ENCODE data around the gene PPP1R15B. TPM values are rescaled to one million over a fixed set of nuclear protein-coding genes. Genes with fewer than 3 reads are reported as not detected.

Gene PPP1R15B
- total and polyA plus RNA-seq, 2 experiments from 2014 or later = 34.0 to 77.0 TPM

- H3K36me3 ChIP-seq (replicated peaks; ENCODE audit: insufficient read depth, low read depth) = peaks cover 5% of the 10 kb centered on the region
- no peak for DNase-seq (ENCODE audit: low spot score)
- H3K9me2 ChIP-seq (replicated peaks; ENCODE audit: insufficient read depth) = no peaks in the 10 kb centered on the region
- H3K4me2 ChIP-seq = no peak overlapping the region
- no peaks in the 10 kb centered on the region for H3K27me3 ChIP-seq
- WGBS (ENCODE audit: low lambda C conversion rate, missing lambda C conversion rate) = 90% methylated on average over 6 of the region's 6 CpGs
- H4K20me1 ChIP-seq (ENCODE audit: insufficient read depth, poor library complexity, severe bottlenecking) = peaks cover 29% of the 10 kb centered on the region
- no peak overlapping the region for H3K27ac ChIP-seq
- H3K4me1 ChIP-seq (ENCODE audit: insufficient read depth) = peaks cover 11% of the 10 kb centered on the region
- peaks cover 31% of the 10 kb centered on the region for H3K79me2 ChIP-seq
- no peaks in the 10 kb centered on the region for H3K9me3 ChIP-seq (ENCODE audit: low read depth)
- TF ChIP-seq, protein P1, sequence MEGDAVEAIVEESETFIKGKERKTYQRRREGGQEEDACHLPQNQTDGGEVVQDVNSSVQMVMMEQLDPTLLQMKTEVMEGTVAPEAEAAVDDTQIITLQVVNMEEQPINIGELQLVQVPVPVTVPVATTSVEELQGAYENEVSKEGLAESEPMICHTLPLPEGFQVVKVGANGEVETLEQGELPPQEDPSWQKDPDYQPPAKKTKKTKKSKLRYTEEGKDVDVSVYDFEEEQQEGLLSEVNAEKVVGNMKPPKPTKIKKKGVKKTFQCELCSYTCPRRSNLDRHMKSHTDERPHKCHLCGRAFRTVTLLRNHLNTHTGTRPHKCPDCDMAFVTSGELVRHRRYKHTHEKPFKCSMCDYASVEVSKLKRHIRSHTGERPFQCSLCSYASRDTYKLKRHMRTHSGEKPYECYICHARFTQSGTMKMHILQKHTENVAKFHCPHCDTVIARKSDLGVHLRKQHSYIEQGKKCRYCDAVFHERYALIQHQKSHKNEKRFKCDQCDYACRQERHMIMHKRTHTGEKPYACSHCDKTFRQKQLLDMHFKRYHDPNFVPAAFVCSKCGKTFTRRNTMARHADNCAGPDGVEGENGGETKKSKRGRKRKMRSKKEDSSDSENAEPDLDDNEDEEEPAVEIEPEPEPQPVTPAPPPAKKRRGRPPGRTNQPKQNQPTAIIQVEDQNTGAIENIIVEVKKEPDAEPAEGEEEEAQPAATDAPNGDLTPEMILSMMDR (IDR thresholded peaks at IDR 0.05; ENCODE audit: poor library complexity) = no peak
- TF ChIP-seq EZH2 (IDR thresholded peaks at IDR 0.05; ENCODE audit: borderline replicate concordance) = no peak
- TF ChIP-seq EZH2phosphoT487 (IDR thresholded peaks at IDR 0.05; ENCODE audit: low read depth, severe bottlenecking, unreplicated experiment) = no peak
- no peak overlapping the region for H2AFZ ChIP-seq
- H3K4me3 ChIP-seq = no peak overlapping the region
Observed at GRCh38 chr1:204400882-204401510, 10.6 kb downstream of the PPP1R15B start.

GRCh38 chr1:204398197-204399125 lies 13.2 kb downstream of the PPP1R15B start:
- Histone ChIP-seq H3K4me2 (no peak overlapping the region), H3K4me3 (no peak overlapping the region), H3K36me3 (replicated peaks; ENCODE audit: insufficient read depth, low read depth) (no peaks in the 10 kb centered on the region), H3K27ac (peak overlapping the region; percentile 11), H3K9me3 (ENCODE audit: low read depth) (no peaks in the 10 kb centered on the region), H3K9me2 (replicated peaks; ENCODE audit: insufficient read depth) (no peaks in the 10 kb centered on the region), H4K20me1 (ENCODE audit: insufficient read depth, poor library complexity, severe bottlenecking) (peaks cover 6% of the 10 kb centered on the region), H2AFZ (no peak overlapping the region), H3K27me3 (no peaks in the 10 kb centered on the region), H3K4me1 (ENCODE audit: insufficient read depth) (no peaks in the 10 kb centered on the region), H3K79me2 (peaks cover 5% of the 10 kb centered on the region)
- 73% methylated on average over 7 of the region's 7 CpGs for WGBS (ENCODE audit: low lambda C conversion rate, missing lambda C conversion rate)
- TF ChIP-seq, protein P1 (IDR thresholded peaks at IDR 0.05; ENCODE audit: poor library complexity) = peak; percentile 81
- no peak for TF ChIP-seq EZH2 (IDR thresholded peaks at IDR 0.05; ENCODE audit: borderline replicate concordance)
- DNase-seq (ENCODE audit: low spot score) = peak; percentile 91

DNA sequence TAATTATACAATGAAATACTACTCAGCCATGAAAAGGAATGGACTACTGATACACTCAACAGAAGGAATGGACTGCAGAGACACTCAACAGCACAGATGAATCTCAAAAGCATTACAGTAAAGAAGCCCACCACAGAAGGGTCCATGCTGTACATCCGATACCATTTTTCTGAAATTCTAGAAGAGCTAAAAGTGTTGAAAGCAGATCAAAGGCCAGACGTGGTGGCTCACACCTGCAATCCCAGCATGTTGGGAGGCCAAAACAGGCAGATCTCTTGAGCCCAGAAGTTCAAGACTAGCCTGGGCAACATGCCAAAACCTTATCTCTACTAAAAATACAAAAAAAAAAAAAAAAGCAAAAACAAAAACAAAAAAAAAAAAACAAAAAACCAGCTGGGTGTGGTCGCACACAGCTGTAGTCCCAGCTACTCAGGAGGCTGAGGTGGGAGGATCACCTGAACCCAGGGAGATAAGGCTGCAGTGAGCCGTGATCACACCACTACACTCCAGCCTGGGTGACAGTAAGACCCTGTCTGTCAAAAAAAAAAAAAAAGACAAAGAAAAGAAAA lies 15.5 kb downstream of the PPP1R15B start:
- Histone ChIP-seq H3K9me2 (replicated peaks; ENCODE audit: insufficient read depth) (no peaks in the 10 kb centered on the region), H2AFZ (no peak overlapping the region)

More for the DNA sequence above, 15.5 kb downstream of the PPP1R15B start:
- Histone ChIP-seq H3K27me3 (no peaks in the 10 kb centered on the region), H3K36me3 (replicated peaks; ENCODE audit: insufficient read depth, low read depth) (no peaks in the 10 kb centered on the region), H3K4me1 (ENCODE audit: insufficient read depth) (no peaks in the 10 kb centered on the region), H3K27ac (no peak overlapping the region), H3K4me3 (no peak overlapping the region), H3K9me3 (ENCODE audit: low read depth) (no peaks in the 10 kb centered on the region), H3K4me2 (no peak overlapping the region), H4K20me1 (ENCODE audit: insufficient read depth, poor library complexity, severe bottlenecking) (no peaks in the 10 kb centered on the region), H3K79me2 (no peaks in the 10 kb centered on the region)
- WGBS (ENCODE audit: low lambda C conversion rate, missing lambda C conversion rate) = 94% methylated on average over 4 of the region's 4 CpGs
- TF ChIP-seq EZH2phosphoT487 (IDR thresholded peaks at IDR 0.05; ENCODE audit: low read depth, severe bottlenecking, unreplicated experiment) = no peak
- TF ChIP-seq EZH2 (IDR thresholded peaks at IDR 0.05; ENCODE audit: borderline replicate concordance) = no peak
- TF ChIP-seq, protein P1 (IDR thresholded peaks at IDR 0.05; ENCODE audit: poor library complexity) = no peak
- no peak for DNase-seq (ENCODE audit: low spot score)
